GM19395 (cell line): ENCODE data around the gene PTCHD1.

Source experiments
- ATAC-seq: cut with Tn5 transposase; IDR thresholded peaks from one replicate; pipeline ENCODE4 v1.9.1; 2021; ENCODE audit warnings: mild to moderate bottlenecking, moderate library complexity; ENCODE audit not compliant: unreplicated experiment

The PTCHD1 gene

DNA sequence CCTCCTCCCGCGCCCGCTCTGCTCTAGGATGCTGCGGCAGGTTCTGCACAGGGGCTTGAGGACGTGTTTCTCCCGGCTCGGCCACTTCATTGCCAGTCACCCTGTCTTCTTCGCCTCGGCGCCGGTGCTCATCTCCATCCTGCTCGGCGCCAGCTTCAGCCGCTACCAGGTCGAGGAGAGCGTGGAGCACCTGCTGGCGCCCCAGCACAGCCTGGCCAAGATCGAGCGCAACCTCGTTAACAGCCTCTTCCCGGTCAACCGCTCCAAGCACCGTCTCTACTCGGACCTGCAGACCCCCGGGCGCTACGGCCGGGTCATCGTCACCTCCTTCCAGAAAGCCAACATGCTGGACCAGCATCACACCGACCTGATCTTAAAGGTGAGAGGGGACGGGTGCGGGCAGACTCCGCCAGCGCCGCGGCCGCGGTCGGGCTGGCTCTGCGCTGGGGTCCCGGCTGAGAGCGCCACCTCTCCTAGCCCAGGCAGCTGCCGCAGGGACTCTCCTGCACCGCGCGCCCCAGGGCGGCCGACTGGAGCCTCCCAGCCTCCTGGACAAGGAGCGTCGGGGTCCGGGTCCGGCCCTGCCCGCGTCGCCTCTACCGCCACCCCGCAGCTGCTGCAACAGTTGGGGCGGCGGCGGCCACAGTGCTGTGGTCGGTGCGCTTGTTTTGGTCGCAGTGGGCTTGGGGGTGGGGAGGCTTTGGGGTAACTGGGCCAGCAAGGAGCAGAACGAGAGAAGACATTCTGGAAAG is at the start of gene PTCHD1:
Gene PTCHD1, plus strand, starts transcription at position 2 of the 752 bp plus-strand sequence. Its CDS starts 27 bp downstream, at position 29.
- ATAC-seq = no peak

DNA sequence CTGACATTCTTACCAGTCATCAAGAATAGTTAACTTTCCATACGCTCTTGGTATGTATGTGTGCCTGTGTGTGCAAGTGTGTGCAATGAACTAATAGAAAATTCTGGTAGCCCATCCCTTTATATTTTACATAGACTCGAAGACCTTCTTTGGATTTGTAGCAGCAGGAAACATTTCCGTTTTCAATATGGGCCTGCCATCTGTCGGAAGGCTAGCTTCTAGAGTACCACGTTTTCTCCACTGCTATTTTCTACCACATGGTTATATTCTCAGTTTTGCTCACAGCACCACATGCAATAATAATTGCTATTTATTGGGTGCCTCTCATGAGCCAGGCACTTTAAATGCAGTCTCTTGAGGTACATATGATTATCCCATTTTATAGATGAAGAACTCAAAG is 47.9 kb upstream of the PTCHD1 start:
- no peak for ATAC-seq

DNA sequence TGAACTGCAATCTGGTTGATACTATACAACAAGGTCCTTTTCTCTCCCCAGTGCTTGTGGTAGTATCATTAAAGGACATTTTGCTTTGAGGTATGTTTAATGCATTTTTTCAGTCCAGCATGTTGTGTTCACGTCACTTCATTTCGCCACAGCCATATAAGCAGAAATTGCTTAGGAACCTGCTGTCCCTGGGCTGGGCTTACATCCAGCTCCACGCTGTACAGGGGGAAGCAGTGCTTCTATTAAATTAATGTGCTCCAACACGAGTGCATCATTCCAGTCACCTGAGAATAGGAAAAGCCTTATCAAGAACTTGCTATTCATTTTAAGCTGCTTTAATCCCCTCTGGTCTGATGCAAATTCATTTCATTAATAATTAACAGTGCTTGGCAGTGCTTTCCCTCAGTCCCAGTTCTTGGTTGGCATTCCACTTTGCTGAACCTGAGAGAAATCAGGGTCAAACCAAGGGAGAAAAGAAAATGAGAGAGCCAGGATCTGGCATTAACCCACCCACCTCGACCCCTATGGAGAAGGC is 47.4 kb upstream of the PTCHD1 start:
- ATAC-seq = no peak

DNA sequence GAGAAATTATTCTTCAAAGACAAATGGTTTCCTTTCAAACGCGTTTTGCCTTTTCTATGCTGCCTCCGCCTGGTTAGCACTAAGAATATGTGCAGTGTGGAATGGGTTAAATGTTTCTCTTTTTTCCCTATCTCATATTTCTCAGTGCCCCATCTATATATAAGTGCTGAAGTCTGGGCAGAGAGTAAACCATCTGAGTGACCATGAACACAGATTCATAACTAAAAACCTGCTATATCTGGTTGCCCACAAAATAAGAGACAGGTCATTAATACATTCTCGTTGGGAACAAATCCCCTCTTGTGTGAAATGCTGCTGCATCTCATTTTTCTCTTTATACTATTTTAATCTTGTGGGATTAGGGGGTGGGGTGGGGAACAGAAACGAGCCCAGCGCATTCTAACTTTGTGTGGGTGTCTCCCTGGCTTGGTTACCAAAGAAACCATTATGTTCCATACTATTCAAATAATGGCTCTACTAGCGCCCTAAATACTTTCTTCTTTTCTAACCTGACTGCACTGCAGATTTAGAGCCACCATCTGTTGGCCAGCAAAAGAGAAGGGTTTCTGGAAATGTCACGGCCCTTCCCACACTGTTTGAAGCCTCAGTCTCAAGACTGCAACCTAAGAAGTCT is 42.2 kb upstream of the PTCHD1 start:
- ATAC-seq = no peak

DNA sequence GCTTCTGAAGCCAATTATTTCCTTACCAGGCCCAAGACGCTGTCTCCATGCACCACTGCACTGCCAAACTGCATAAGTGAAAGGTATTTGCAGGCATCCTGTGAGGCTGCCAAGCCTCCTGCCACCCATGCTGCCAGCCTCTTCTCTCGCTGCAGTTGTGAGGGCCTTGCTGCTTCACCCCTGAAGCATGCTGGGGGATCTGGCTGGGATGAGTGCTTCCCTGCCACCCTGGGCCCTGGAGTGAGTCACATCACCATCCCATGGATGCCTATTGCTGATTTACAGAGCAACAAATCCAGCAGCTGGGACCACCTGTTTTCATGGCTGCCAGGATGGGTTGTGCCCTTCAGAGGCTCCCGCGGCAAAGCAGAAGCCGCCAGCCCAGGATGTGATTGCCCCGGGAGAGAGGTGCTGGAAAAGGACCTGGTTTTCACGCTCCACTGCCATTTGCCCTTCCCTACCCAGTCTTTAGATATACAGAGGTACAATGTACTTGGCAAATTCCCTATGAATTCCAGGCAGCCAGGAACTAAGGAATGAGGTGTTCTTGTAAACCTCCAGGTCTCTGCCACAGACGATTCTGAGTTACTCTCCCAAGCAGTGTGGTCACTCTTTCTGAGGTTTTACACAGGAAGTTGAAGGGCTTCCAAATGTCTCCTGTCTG is 41.5 kb upstream of the PTCHD1 start:
- no peak for ATAC-seq

DNA sequence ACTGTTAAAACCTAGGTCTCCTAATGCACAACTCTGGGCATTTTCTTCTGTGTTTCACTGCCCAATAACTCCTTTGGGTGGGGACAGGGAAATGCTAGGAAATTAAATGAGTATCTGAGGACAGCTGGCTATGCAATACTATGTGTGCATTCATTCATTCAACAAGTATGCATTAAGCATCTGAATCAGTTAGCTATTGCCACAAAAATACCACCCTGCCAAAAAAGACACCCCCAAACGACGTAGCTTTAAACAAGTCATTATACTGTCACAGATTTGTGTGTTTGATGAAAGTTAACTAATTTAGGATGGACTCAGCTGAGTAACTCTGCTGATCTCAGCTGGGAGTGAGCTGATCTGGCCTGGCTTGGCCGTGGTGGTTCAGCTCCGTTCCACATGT is 29.8 kb upstream of the PTCHD1 start:
- ATAC-seq = no peak

DNA sequence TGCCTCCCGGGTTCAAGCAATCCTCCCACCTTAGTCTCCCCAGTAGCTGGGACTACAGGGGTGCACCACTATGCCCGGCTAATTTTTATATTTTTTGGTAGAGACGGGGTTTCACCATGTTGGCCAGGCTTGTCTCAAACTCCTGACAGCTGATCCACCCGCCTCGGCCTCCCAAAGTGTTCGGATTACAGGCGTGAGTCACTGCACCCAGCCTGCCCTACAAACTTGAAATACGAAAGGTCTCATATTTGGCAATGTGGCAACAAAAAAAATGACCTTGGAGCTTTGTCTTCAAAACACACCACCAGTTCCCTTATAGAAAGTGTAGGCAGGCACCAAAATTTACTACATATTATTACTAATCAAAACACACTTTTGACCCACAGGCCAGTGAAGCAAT is 22.9 kb upstream of the PTCHD1 start:
- ATAC-seq = no peak

DNA sequence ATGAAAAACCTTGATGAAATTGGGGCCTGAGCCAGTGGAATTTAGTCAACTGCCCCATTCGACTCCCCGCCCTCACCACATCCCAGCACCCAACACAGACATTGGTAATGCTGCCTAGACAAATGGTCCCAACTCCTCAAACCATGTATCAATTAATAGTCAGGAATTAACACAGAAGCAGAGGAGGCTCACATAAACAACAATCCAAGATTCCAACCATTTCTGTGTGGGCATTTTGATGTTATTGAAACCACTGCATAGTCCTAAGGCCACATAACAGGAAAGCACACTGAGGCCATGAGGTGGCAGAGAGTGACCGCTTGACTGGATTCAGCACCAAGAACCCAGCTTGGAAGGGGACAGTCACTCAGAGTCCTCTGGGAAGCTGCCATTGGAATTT is 22.5 kb upstream of the PTCHD1 start:
- ATAC-seq = no peak

DNA sequence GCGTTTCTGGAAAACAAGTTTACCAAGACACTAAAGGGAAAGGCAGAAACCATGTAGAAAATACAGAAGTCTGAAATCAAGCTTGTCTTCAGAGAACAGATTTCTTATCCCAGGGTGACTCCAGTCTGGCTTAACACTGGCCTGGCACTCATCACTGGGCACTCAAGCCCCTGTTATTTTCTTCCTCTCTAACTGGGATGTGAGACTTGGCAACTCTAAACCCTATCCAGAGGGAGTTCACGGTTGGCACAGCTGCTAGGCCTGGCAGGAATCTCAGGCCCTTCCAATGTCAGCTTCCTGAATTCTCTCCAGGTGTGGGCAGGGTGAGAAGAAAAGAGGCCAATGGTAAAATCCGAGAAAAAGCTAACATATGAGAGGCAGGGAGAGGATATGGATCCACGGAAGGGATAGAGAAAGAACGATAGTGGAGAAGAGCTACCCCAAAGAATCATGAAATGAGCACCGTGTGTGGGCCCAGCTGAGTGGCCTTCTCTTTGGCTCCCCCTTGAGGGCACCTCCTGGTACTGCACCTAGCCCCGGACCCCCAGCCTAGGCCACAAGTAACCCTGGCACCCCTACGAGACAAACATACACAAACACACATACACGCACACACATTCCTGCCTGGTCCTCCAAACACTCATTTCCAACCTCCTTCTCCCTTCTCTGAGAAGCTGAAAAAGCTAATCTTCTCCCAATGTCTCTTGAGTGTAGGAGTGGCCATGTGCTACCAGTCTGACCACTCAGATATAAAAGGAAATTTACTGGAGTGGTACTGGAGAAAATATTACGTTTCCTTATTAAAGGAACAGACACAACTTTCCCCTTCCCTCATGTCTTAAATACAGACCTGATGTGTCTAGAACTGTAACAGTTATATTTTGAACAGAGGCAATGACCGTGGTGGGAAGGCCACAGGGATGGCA is 16.6 kb upstream of the PTCHD1 start:
- ATAC-seq = peak; percentile 91

DNA sequence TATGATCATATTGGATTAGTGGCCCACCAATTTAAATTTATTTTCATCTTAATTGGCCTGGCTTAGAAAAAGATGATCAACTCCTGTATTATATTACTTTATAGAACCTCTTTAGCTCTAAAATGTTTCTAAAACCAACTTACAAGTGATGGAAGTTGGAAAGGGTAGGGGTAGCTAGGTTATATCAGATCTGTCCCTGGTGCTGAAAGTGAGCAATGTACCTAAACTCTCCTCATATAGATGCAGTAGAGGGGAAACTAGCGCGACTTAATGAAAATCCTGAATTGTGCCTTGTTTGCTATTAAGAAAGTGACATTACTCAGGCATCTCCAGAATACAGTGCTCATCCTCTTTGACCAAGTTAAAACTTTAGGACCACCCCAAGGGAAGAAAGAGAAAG is 7.5 kb upstream of the PTCHD1 start:
- ATAC-seq = no peak

DNA sequence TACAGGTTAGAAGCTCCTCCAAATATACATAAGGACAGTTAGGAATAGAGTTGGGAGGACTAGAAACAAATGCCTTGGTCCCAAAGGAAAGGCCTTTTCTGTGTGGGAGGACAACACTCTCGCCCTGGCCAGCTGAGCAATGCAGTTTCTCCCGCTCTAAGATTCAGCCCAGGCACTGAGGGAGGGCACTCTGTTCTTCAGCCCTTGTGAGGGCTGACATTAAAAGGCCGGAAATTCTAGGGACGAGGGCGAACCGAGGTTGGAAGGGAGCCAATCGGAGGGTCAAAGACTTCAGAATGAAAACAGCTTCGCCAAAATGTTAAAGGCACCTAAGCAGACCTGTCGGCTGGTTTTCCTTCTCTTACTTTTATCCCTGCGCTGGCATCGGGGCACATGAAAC is 2.9 kb upstream of the PTCHD1 start:
- ATAC-seq = no peak

DNA sequence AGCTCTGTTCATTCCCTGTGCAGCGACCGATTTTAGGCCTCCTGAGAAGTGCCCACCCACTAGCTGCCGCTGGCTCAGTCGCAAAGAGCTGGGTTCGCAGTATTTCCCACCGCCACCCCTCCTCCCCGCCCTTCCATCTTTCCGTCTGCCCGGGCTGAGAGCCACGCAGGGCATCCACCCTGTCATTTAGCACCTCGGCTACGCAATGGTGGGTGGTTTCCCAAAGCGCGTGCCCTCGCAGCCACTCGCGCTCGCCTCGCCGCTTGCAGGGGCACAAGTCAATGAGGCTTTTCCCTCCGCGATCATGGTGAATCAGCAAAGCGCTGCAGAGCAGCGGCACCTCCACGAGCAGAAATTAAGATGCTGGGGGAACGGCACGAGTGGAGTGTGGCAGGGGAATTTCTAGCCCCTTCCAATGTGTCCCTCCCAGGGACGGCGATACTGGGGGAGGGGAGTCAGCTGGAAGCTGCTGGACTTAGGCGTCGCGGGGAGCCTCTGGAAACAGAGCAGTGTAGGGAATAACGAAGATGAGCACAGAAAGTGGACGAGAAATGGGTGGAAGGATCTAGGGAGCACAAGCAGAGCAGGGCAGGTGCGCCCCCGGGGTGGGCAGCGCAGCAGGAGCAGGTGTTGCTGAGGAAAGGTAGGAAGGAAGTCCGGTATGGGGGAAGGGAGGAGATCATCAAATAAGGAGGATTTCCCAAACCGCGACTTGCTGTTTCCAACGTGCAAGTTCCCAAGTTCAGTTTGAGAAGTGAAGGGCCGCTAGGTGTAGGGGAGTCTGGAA is 2.4 kb upstream of the PTCHD1 start:
- no peak for ATAC-seq

DNA sequence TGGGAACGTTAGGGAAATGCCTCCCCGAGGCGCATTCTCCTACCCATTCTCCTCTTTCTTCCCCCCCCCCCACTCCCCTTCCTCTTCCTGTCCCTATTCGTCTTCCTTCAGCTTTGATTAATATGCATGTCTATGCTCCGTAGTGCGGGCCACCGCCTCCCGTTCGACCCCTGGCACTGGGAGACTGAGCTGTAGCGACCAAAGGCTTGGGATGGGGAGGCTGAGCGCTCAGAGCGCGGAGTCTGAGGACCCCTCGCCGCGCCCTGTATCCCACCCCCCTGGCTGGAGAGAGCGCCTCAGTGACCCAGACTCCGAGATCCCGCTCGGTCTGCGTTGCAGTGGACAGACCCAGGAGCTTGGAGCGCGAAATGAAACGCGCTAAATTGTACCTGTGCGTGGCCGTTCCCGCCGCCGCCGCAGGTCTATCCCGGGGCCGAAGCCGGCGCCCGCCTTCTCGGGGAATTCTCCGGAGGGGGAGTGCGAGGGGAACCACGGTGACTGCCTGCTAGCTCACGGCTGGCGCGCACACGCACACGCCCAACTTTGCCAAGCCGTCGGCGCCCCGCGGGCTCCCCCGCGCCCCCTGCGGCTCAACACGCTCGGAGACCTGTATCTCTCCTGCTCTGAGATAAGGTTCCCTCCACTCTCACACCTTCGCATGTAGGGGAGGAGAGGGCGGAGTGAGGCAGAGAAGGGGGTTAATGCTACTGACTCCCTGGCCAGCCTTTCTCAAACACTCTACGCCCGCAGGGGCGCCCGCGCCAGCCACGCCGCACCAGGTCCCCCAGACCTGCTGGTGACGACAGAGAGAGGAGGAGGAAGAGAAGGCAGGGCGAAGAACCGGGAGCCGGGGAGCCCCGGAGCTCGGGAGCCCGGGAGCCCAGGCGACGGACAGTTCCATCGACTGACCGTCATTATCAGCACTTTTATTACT is 1.5 kb upstream of the PTCHD1 start:
- no peak for ATAC-seq

DNA sequence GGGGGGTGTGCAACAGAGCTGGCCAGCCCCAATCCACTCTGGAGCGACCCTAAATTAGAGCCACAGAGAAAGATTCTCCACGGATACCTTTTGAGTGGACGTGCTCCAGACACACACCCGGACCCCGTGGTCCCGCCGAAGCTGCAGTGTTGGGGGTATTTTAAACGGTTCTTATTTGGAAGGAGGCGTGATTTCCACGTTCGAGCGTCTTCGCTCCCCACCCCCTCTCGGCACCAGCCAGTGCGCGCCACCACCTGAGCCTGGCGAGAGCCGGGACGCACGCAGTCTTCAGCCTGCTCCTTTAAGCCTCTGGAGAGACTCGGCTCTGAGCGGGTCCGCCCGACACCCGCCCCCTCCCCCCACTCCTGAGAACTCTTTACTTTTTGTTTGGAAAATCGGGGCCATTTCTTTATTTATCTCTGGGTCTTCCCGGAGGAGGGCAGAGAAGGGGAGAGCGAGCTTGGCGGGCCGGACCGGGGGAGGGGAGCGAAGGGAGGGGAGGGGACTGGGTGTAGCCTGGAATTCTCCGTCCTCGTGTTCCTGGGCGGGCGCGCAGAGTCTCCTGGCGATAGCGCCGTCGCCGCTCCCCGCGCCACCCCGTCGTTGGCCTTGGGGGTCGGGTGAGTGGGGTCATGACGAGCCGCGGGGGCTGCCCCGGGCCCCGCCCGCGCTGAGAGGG is 668 bp upstream of the PTCHD1 start:
- ATAC-seq = no peak

DNA sequence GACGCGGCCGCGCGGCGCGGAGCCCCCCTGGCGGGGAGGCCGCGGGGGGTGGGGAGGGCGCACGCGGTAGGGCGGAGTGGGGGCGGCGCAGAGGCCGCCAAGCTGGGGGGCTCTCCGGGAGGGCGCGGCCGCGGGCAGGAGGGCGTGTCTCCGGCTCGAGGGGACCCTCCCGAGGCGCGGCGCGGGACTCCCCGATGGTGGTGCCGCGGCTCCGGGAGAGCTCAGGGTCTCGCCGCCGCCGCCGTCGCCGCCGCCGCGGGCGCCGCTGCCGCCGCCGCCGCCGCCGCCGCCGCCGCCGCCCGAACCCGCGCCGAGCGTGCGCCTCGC is 165 bp upstream of the PTCHD1 start:
- ATAC-seq = no peak

DNA sequence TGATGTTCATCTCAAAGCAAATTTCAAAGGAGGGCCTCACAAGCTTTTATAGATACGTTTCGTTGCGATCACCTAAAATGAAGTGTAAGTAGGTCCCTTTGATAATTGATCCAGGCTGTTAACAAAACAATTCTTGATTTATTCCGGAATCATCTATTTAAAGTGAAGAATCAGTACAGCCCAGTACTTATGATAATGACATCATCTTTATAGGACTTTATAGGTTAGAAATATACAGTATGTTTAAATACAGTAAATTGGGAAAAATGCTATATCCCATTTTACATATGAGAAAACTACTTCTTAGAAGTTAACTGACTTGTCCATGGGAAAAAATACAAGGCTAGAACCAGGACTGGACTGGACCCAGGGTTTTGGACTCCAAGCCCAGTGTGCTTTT is 3.7 kb downstream of the PTCHD1 start:
- no peak for ATAC-seq

DNA sequence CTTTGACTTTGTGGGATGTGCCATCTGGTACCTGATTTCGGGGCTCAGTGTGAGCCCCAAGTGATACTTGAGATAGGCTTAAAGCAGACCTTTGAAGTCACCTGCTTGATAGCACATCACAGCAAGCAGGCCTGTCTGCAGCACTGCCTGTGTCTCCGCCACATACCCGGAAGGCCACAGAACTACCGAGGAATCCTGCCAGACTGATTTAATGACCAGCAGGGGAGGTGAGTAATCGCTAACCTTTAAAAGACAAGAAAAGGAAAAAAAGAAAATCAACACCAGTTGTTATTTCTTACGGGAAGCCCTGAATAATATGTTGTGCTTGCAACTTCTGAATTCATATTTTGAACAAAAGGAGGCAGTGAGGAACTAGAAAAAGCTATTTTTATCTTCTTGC is 6.8 kb downstream of the PTCHD1 start:
- no peak for ATAC-seq

DNA sequence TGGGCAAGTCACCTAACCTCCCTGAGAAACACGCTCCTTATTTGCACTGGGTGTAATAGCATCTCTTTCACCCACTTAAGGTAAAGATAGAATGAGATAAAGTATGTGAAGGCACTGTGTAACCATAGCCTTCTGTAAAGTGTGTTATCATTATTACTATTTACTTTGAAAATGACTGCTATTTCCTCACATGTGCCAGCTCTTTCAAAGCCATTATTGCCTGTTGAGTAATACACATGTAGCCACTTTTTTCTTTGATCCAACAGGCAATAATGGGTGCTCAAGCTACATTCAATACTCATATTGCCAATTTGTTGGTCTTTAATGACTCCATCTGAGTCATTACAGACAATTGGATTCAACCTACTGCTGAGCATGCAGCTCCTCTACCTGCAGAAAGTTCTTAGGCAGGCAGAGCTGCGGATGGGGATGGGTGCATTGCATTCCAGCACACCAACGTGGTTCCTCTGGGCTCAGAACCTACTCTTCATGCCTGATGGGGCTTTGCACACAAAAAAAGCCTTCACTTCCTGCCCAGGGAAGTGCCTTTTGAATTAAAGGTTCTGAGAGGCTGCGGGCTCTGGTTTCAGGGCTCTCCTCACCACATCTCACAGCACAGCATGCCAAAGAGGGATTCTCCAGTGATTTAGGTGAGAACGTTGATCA is 9.7 kb downstream of the PTCHD1 start:
- no peak for ATAC-seq
